Measurements from ENCODE around the gene AGAP3. TPM values are rescaled to one million over a fixed set of nuclear protein-coding genes. Genes with fewer than 3 reads are reported as not detected.

Gene AGAP3
- total RNA-seq, 2 donors from 2014 or later, result 80.3 to 112 TPM

- TF ChIP-seq CTCF (IDR thresholded peaks at IDR 0.05) (no peak), POLR2A (IDR thresholded peaks at IDR 0.05) (no peak), POLR2AphosphoS5 (IDR thresholded peaks at IDR 0.05) (no peak)
- intact Hi-C loops (cut with DNase I), result no loop called here
- Histone ChIP-seq H3K27ac (no peak overlapping the region), H3K4me1 (replicated peaks) (no peaks in the 10 kb centered on the region), H3K27me3 (replicated peaks; ENCODE audit: insufficient read depth) (no peaks in the 10 kb centered on the region), H3K4me3 (no peak overlapping the region), H3K36me3 (peaks cover 15 to 32% of the 10 kb centered on the region in 2 donors), H3K9me3 (no peaks in the 10 kb centered on the region)
- 88% methylated on average over 14 of the region's 17 CpGs for WGBS
- no peak for DNase-seq (ENCODE audit: low spot score)
Measured at GRCh38 chr7:151069841-151070573, 16.3 kb upstream of the AGAP3 start.

GRCh38 chr7:151070574-151070960 is 15.7 kb upstream of the AGAP3 start:
- WGBS, result 92% methylated on average over 15 of the region's 15 CpGs
- Histone ChIP-seq H3K36me3 (peaks cover 11 to 37% of the 10 kb centered on the region in 2 donors), H3K27me3 (replicated peaks; ENCODE audit: insufficient read depth) (no peaks in the 10 kb centered on the region), H3K4me3 (no peak overlapping the region), H3K4me1 (replicated peaks) (no peaks in the 10 kb centered on the region), H3K27ac (no peak overlapping the region), H3K9me3 (no peaks in the 10 kb centered on the region)
- TF ChIP-seq POLR2A (IDR thresholded peaks at IDR 0.05), result no peak
- intact Hi-C loops (cut with DNase I), result no loop called here
- no peak for DNase-seq (ENCODE audit: low spot score)

GRCh38 chr7:151071032-151071866 is 15.0 kb upstream of the AGAP3 start:
- H3K9me3 ChIP-seq, result no peaks in the 10 kb centered on the region
- H3K27ac ChIP-seq, result no peak overlapping the region
- no peaks in the 10 kb centered on the region for H3K27me3 ChIP-seq (replicated peaks; ENCODE audit: insufficient read depth)
- no peak for DNase-seq (ENCODE audit: low spot score)
- H3K36me3 ChIP-seq, result peaks cover 10 to 38% of the 10 kb centered on the region in 2 donors
- intact Hi-C loops (cut with DNase I), result no loop called here
- 90% methylated on average over 39 of the region's 39 CpGs for WGBS
- no peak overlapping the region for H3K4me3 ChIP-seq
- TF ChIP-seq CTCF (IDR thresholded peaks at IDR 0.05) (no peak), POLR2AphosphoS5 (IDR thresholded peaks at IDR 0.05) (no peak)
- no peaks in the 10 kb centered on the region for H3K4me1 ChIP-seq (replicated peaks)

GRCh38 chr7:151073990-151074389 is 12.3 kb upstream of the AGAP3 start:
- Histone ChIP-seq H3K27me3 (replicated peaks; ENCODE audit: insufficient read depth) (no peaks in the 10 kb centered on the region), H3K4me3 (no peak overlapping the region), H3K9me3 (no peaks in the 10 kb centered on the region), H3K4me1 (replicated peaks) (no peaks in the 10 kb centered on the region), H3K36me3 (peaks cover 10 to 29% of the 10 kb centered on the region in 2 donors), H3K27ac (no peak overlapping the region)
- DNase-seq (ENCODE audit: low spot score), result no peak
- intact Hi-C loops (cut with DNase I), result no loop called here
- WGBS, result 90% methylated on average over 17 of the region's 17 CpGs
- no peak for TF ChIP-seq POLR2AphosphoS5 (IDR thresholded peaks at IDR 0.05)
- TF ChIP-seq POLR2A (IDR thresholded peaks at IDR 0.05), result no peak
- no peak for TF ChIP-seq CTCF (IDR thresholded peaks at IDR 0.05)

GRCh38 chr7:151074817-151075661 is 11.2 kb upstream of the AGAP3 start:
- TF ChIP-seq CTCF (IDR thresholded peaks at IDR 0.05) (no peak), POLR2A (IDR thresholded peaks at IDR 0.05) (no peak), POLR2AphosphoS5 (IDR thresholded peaks at IDR 0.05) (no peak)
- intact Hi-C loops (cut with DNase I), result no loop called here
- peaks cover 8 to 21% of the 10 kb centered on the region in 2 donors for H3K36me3 ChIP-seq
- no peak overlapping the region for H3K27ac ChIP-seq
- no peaks in the 10 kb centered on the region for H3K27me3 ChIP-seq (replicated peaks; ENCODE audit: insufficient read depth)
- peaks cover 6% of the 10 kb centered on the region for H3K4me1 ChIP-seq (replicated peaks)
- H3K4me3 ChIP-seq, result no peak overlapping the region
- no peak for DNase-seq (ENCODE audit: low spot score)
- 84% methylated on average over 22 of the region's 26 CpGs for WGBS
- no peaks in the 10 kb centered on the region for H3K9me3 ChIP-seq

Data from prostate gland (tissue), 2 donors.